ENCODE results near the gene TIAM2.

Gene TIAM2

DNA sequence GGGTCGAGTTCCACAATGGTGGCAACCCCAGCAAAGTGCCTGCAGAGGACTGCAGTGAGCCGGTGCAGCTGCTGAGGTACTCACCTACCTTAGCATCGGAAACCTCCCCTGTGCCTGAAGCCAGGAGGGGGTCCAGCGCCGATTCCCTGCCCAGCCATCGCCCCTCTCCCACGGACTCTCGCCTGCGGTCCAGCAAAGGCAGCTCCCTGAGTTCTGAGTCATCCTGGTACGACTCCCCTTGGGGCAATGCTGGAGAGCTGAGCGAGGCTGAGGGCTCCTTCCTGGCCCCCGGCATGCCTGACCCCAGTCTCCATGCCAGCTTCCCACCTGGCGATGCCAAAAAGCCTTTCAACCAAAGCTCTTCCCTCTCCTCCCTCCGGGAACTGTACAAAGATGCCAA is 134.6 kb downstream of the TIAM2 start:
- TF ChIP-seq, protein P1, sequence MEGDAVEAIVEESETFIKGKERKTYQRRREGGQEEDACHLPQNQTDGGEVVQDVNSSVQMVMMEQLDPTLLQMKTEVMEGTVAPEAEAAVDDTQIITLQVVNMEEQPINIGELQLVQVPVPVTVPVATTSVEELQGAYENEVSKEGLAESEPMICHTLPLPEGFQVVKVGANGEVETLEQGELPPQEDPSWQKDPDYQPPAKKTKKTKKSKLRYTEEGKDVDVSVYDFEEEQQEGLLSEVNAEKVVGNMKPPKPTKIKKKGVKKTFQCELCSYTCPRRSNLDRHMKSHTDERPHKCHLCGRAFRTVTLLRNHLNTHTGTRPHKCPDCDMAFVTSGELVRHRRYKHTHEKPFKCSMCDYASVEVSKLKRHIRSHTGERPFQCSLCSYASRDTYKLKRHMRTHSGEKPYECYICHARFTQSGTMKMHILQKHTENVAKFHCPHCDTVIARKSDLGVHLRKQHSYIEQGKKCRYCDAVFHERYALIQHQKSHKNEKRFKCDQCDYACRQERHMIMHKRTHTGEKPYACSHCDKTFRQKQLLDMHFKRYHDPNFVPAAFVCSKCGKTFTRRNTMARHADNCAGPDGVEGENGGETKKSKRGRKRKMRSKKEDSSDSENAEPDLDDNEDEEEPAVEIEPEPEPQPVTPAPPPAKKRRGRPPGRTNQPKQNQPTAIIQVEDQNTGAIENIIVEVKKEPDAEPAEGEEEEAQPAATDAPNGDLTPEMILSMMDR (IDR thresholded peaks at IDR 0.05; ENCODE audit: low read depth, low read length, missing control alignments): no peak
- no peak for DNase-seq (ENCODE audit: extremely low read depth, low read depth)
- H3K4me3 ChIP-seq (replicated peaks; ENCODE audit: low read depth, low read length): no peak overlapping the region

DNA sequence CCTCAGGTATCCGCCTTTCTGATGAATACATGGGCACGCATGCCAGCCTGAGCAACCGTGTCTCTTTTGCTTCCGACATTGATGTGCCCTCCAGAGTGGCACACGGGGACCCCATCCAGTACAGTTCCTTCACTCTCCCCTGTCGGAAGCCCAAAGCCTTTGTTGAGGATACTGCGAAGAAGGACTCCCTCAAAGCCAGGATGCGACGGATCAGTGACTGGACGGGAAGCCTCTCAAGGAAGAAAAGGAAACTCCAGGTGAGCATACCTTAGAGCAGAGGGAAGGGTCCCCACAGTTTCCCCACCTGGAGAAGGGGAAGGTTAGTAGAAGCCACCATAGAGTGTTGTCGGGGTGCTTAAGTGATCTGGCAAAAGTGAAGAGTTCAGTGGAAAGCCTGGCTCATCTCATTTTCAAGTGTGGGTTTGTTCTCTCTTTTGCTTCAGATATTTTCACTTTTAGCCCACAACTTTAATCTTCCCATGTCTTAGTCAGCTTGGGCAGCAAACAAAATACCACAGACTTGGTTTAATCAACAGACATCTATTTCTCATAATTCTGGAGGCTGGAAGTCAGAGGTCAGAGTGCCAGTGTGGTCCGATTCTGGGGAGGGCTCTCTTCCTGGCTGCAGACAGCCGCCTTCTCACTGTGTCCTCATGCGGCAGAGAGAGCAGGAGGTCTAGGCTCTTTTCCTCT is 135.2 kb downstream of the TIAM2 start:
- DNase-seq (ENCODE audit: extremely low read depth, low read depth): no peak
- TF ChIP-seq, protein P1 (IDR thresholded peaks at IDR 0.05; ENCODE audit: low read depth, low read length, missing control alignments): no peak

DNA sequence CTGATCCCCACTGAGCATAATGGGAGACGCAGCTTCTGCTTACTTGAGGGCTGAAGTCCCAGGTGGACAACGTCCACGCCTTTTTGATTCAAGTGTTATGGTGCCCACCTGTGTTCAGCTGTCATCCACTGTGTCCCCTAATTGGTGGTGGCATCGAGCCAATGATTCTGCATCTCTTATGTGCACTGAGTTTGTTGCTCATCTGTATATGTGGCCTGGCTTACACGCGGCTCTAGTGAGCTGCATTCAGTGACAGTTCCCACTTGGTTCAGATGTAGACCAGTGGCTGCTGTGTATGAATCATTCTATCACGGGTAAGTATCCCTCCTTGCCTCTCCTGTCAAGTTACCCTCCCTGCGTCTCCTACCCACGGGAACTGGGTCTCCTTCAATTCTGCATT is 137.5 kb downstream of the TIAM2 start:
- no peak overlapping the region for H3K4me3 ChIP-seq (replicated peaks; ENCODE audit: low read depth, low read length)
- no peak for DNase-seq (ENCODE audit: extremely low read depth, low read depth)
- TF ChIP-seq, protein P1 (IDR thresholded peaks at IDR 0.05; ENCODE audit: low read depth, low read length, missing control alignments): no peak

More for the DNA sequence above, 135.2 kb downstream of the TIAM2 start:
- H3K4me3 ChIP-seq (replicated peaks; ENCODE audit: low read depth, low read length): no peak overlapping the region

DNA sequence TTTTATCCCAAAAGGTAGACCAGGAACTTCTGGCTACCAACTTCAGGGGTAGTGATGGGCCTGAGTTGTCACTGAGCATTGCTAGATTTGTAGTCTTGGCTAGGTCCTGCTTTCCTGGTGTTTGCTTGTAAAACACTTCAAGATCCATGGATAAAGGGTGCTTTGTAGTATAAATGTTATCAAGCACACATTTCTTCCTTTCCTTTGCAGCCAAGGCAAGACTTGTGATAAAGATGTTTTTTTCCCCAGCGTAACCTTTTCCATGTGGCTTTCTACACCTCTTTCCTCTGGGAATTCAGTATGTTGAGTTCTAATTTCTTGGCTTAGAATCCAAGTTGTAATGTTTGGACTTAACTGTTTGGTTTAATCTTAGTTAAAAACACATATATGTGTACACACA is 145.9 kb downstream of the TIAM2 start:
- TF ChIP-seq, protein P1 (IDR thresholded peaks at IDR 0.05; ENCODE audit: low read depth, low read length, missing control alignments): no peak
- no peak overlapping the region for H3K4me3 ChIP-seq (replicated peaks; ENCODE audit: low read depth, low read length)
- DNase-seq (ENCODE audit: extremely low read depth, low read depth): no peak

DNA sequence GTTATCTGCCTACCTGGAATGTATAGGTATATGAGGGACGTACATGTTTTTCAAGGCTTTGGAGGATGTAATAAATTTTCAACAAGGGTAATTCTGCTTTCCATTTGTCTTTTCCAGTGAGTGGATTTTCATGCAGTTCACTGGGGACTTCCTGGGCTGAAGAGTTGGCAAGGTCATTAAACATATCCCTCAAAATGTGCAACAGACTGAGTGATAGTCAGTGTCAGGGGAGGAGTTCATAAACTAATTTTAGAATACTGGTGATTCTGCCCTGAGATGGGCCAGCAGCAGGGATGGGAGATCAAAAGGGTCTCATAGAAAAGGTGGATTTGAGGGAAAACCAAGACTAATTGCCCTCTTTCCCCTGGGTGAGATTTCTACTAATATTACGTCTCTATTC is 146.4 kb downstream of the TIAM2 start:
- TF ChIP-seq, protein P1 (IDR thresholded peaks at IDR 0.05; ENCODE audit: low read depth, low read length, missing control alignments): no peak
- DNase-seq (ENCODE audit: extremely low read depth, low read depth): no peak

DNA sequence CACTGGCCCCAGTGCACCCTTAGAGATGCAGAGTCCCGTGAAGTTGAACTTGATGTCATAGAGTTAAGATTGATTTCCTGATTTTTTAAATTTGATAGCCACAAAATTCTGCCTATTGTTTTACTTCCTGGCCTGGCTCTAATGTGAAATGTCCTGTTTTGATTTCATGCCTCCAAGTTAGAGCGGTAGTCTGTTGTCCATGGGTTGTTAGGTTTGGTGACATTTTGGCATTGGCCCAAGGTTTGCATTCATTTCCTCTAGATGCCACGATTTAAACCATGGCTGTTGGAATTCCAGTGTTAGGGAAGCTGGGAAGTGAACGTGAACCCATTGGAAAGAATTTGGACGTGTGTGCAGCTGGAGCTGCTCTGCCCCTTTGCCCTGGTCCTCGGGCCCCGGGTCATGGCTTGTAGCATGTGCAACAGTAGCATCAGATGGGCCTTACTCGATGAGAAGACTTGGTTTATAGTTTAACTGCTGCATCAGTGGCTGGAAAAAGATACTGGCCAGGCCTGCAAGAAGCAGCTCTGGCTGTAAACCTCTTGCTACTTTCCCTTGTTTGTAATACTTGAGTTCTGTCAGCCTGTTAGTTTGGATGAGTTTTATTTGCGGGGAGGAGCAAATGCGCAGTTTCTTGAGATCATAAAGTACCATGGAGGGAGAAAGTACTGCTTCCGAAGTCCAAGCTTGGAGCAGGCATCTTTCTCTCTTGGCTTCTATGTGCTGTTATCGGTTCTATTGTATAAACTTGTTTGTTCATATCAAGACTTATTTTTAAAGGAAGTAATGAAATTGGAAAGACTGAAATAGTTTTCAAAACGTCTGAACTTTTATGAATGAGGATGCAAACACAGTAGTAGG is 147.3 kb downstream of the TIAM2 start:
- no peak for DNase-seq (ENCODE audit: extremely low read depth, low read depth)
- peak overlapping the region; percentile 17 for H3K4me3 ChIP-seq (replicated peaks; ENCODE audit: low read depth, low read length)
- TF ChIP-seq, protein P1 (IDR thresholded peaks at IDR 0.05; ENCODE audit: low read depth, low read length, missing control alignments): no peak

More for the DNA sequence above, 146.4 kb downstream of the TIAM2 start:
- no peak overlapping the region for H3K4me3 ChIP-seq (replicated peaks; ENCODE audit: low read depth, low read length)

Data from HFF-Myc (cell line).